ENCODE data around the gene NR4A1.

GRCh38 chr12:52032446-52032803, 18.8 kb upstream of the NR4A1 start:
- TF ChIP-seq POLR2AphosphoS5 (IDR thresholded peaks at IDR 0.05; ENCODE audit: low read length) (no peak), NFIC (IDR thresholded peaks at IDR 0.05; ENCODE audit: low read depth, low read length) (no peak), EZH2 (IDR thresholded peaks at IDR 0.05; ENCODE audit: borderline replicate concordance, control insufficient read depth, low read depth, low read length) (no peak), BHLHE40 (IDR thresholded peaks at IDR 0.05; ENCODE audit: borderline replicate concordance in 1 of 2, low read depth in 2 of 2, low read length in 1 of 2) (no peak), POLR2A (IDR thresholded peaks at IDR 0.05; ENCODE audit: low read depth, low read length) (no peak), EP300 (IDR thresholded peaks at IDR 0.05; ENCODE audit: borderline replicate concordance in 1 of 2, control insufficient read depth in 1 of 2, low read depth in 2 of 2, low read length in 2 of 2) (no peak), REST (IDR thresholded peaks at IDR 0.05; ENCODE audit: low read depth, low read length) (no peak), CHD2 (IDR thresholded peaks at IDR 0.05; ENCODE audit: borderline replicate concordance, low read depth, low read length) (no peak), SKIL (IDR thresholded peaks at IDR 0.05; ENCODE audit: low read depth, poor library complexity, severe bottlenecking) (no peak), SUZ12 (IDR thresholded peaks at IDR 0.05; ENCODE audit: unreplicated experiment) (no peak)
- TF ChIP-seq, protein P1, sequence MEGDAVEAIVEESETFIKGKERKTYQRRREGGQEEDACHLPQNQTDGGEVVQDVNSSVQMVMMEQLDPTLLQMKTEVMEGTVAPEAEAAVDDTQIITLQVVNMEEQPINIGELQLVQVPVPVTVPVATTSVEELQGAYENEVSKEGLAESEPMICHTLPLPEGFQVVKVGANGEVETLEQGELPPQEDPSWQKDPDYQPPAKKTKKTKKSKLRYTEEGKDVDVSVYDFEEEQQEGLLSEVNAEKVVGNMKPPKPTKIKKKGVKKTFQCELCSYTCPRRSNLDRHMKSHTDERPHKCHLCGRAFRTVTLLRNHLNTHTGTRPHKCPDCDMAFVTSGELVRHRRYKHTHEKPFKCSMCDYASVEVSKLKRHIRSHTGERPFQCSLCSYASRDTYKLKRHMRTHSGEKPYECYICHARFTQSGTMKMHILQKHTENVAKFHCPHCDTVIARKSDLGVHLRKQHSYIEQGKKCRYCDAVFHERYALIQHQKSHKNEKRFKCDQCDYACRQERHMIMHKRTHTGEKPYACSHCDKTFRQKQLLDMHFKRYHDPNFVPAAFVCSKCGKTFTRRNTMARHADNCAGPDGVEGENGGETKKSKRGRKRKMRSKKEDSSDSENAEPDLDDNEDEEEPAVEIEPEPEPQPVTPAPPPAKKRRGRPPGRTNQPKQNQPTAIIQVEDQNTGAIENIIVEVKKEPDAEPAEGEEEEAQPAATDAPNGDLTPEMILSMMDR (IDR thresholded peaks at IDR 0.05 in 2 of 3, conservative IDR thresholded peaks at IDR 0.05 in 1 of 3; ENCODE audit: control insufficient read depth in 2 of 3, extremely low read depth in 1 of 3, insufficient read depth in 1 of 3, low read depth in 3 of 3, low read length in 3 of 3) = no peak
